Colonic mucosa (tissue), 4 donors: ENCODE measurements around the gene TTYH2. TPM values are rescaled to one million over a fixed set of nuclear protein-coding genes. Genes with fewer than 3 reads are reported as not detected.

Experiments
- DNase-seq: peaks from one replicate; pipeline ENCODE4 v3.0.0-alpha.2; 2020
- H3K27ac ChIP-seq: fragments of 200-600 bp; one replicate; pipeline ENCODE4 v1.8.0; 2021
- H3K27me3 ChIP-seq: fragments of 200-600 bp; one replicate; pipeline ENCODE4 v1.8.0; 2021
- H3K36me3 ChIP-seq: fragments of 200-600 bp; one replicate; pipeline ENCODE4 v1.8.0; 2021
- H3K4me1 ChIP-seq: fragments of 200-600 bp; one replicate; pipeline ENCODE4 v1.8.0; 2021; ENCODE audit warnings: mild to moderate bottlenecking
- H3K4me3 ChIP-seq: fragments of 200-600 bp; one replicate; pipeline ENCODE4 v1.8.0; 2021
- H3K9ac ChIP-seq, 2 donors: one replicate each; pipeline ENCODE4 v1.7.0; 2013; ENCODE audit warnings: control low read depth in 2 of 2, low read depth in 2 of 2, low read length in 2 of 2
- H3K9me3 ChIP-seq: fragments of 200-600 bp; one replicate; pipeline ENCODE4 v1.8.0; 2021
- intact Hi-C: fragments of 100-400 bp; cut with DNase I; formaldehyde crosslinking; loops from one replicate; pipeline ENCODE4 v1.14.1; 2022
- total RNA-seq, 2 donors: library from RNA; stranded (reverse); fragmentation: NEBNext Ultra II Directional in 1 of 2; extraction: Animal tissue kit (Norgen Biotek cat#: 25700) in 1 of 2; gene quantifications; one replicate each; pipeline ENCODE4 v1.2.1, GENCODE V29; 2021
- TF ChIP-seq, protein P1 (sequence below): fragments of 200-600 bp; IDR thresholded peaks from one replicate; pipeline ENCODE4 v1.8.0; 2022; ENCODE audit warnings: antibody characterized with exemption, mild to moderate bottlenecking
- donor health status: healthy.
- donor health status: DM: no; HTN: no; CAD: no.
- donor health status: DM: no; HTN: no; CAD: no.

The TTYH2 gene
- total RNA-seq, 2 donors from 2014 or later: 0.86 to 2.9 TPM

DNA sequence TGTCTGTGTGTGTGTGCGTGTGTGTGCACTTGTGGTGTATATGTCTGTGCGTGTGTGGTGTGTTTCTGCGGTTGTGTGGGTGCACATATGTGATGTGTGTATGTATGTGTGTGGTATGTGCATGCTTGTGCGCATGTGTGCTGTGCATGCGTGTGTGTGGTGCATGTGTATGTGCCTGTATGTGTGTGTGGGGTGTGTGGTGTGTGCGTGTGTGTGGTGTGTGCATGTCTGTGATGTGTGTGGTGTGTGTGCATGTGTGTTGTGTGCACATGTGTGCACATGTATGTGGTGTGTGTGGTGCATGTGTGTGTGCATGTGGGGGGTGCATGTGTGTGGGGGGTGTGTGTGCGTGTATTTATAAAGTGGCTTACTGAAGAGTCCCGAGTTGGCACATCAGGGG, 37.7 kb downstream of the TTYH2 start:
- no peak for DNase-seq
- no peaks in the 10 kb centered on the region for H3K4me1 ChIP-seq
- no peak overlapping the region for H3K27ac ChIP-seq
- no peak overlapping the region for H3K4me3 ChIP-seq
- no peak overlapping the region for H3K9ac ChIP-seq
- TF ChIP-seq, protein P1, sequence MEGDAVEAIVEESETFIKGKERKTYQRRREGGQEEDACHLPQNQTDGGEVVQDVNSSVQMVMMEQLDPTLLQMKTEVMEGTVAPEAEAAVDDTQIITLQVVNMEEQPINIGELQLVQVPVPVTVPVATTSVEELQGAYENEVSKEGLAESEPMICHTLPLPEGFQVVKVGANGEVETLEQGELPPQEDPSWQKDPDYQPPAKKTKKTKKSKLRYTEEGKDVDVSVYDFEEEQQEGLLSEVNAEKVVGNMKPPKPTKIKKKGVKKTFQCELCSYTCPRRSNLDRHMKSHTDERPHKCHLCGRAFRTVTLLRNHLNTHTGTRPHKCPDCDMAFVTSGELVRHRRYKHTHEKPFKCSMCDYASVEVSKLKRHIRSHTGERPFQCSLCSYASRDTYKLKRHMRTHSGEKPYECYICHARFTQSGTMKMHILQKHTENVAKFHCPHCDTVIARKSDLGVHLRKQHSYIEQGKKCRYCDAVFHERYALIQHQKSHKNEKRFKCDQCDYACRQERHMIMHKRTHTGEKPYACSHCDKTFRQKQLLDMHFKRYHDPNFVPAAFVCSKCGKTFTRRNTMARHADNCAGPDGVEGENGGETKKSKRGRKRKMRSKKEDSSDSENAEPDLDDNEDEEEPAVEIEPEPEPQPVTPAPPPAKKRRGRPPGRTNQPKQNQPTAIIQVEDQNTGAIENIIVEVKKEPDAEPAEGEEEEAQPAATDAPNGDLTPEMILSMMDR: no peak
- H3K9me3 ChIP-seq: no peaks in the 10 kb centered on the region
- no peaks in the 10 kb centered on the region for H3K36me3 ChIP-seq
- no peaks in the 10 kb centered on the region for H3K27me3 ChIP-seq
- intact Hi-C loops: no loop called here

DNA sequence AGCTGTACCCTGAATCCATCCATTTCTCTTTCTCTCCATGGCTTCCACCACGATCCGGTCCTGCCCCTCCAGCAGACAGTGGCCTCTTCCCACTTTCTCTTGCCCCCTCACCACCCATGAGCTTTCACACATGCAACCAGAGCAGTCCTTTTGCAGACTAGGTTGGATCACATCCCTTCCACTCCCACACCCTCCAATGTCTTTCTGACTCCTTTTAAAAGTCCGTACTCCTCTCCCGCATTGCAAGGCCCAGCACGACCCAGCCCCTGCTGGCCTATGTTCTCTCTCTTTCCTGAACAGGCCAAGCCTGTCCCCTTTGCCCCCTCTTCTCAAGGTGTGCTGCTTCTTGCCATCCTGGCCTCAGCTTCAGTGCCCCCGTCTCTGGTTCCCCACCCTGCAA, 38.2 kb downstream of the TTYH2 start:
- no peaks in the 10 kb centered on the region for H3K36me3 ChIP-seq
- H3K9ac ChIP-seq: no peak overlapping the region
- no peak overlapping the region for H3K4me3 ChIP-seq
- TF ChIP-seq, protein P1: no peak
- no peak for DNase-seq
- H3K4me1 ChIP-seq: no peaks in the 10 kb centered on the region
- H3K9me3 ChIP-seq: no peaks in the 10 kb centered on the region
- no peaks in the 10 kb centered on the region for H3K27me3 ChIP-seq
- intact Hi-C loops: no loop called here
- no peak overlapping the region for H3K27ac ChIP-seq

DNA sequence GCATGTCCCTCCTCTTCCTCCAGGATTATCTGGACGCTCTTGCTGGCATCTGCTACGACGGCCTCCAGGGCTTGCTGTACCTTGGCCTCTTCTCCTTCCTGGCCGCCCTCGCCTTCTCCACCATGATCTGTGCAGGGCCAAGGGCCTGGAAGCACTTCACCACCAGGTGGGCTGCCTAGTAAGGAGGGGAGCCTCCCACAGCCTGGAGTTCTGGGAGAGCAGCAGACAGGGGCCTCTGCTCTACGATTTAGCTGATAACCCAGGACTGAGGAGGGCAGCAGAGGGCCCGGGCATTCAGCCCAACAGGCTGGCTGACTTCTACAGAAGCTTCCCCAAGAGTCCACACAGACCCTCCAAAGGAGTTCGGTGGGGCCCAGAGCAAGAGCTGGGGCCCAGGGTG, 38.8 kb downstream of the TTYH2 start:
- intact Hi-C loops: no loop called here
- DNase-seq: no peak
- H3K36me3 ChIP-seq: no peaks in the 10 kb centered on the region
- H3K9ac ChIP-seq: no peak overlapping the region
- TF ChIP-seq, protein P1: no peak
- H3K27ac ChIP-seq: no peak overlapping the region
- H3K4me3 ChIP-seq: no peak overlapping the region
- H3K9me3 ChIP-seq: no peaks in the 10 kb centered on the region
- no peaks in the 10 kb centered on the region for H3K4me1 ChIP-seq
- H3K27me3 ChIP-seq: no peaks in the 10 kb centered on the region

DNA sequence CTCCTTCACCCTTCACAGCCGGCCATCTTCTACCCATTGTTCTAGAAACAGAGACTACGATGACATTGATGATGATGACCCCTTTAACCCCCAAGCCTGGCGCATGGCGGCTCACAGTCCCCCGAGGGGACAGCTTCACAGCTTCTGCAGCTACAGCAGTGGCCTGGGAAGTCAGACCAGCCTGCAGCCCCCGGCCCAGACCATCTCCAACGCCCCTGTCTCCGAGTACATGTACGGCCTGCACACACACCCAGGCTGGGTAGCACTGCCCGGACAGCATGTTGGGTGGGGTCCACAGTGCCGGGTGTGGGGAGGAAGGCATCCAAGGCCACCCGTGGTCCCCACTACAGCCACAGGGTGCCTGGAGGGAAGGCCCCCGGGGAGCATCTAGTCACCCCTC, 39.7 kb downstream of the TTYH2 start:
- DNase-seq: no peak
- intact Hi-C loops: no loop called here
- no peaks in the 10 kb centered on the region for H3K36me3 ChIP-seq

DNA sequence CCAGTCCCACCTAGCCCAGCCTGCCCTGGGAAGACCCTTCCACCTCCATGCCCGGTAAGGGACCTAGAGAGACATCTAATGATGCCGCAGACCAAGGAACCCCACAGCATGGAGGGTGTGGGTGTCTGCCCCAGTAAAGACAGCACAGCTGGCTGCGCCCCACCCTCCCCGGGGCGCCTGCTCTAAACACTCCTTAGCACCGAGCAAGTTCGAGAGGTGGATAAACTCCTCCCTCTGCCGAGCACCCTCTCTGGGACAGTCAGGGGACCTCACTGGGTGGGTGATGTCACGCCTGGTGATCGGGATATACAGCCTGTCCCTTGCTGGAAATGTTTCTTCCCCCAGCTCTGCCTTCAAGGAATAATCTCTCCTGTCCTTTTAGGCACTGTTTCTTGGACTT, 43.9 kb downstream of the TTYH2 start:
- Histone ChIP-seq H3K27ac (no peak overlapping the region), H3K9ac (no peak overlapping the region), H3K9me3 (no peaks in the 10 kb centered on the region), H3K36me3 (no peaks in the 10 kb centered on the region), H3K4me1 (no peaks in the 10 kb centered on the region), H3K27me3 (no peaks in the 10 kb centered on the region), H3K4me3 (no peak overlapping the region)
- intact Hi-C loops: no loop called here
- no peak for DNase-seq
- TF ChIP-seq, protein P1: no peak

More for the DNA sequence above, 39.7 kb downstream of the TTYH2 start:
- no peak overlapping the region for H3K27ac ChIP-seq
- H3K9me3 ChIP-seq: no peaks in the 10 kb centered on the region
- H3K27me3 ChIP-seq: no peaks in the 10 kb centered on the region
- H3K9ac ChIP-seq: no peak overlapping the region
- no peak overlapping the region for H3K4me3 ChIP-seq
- no peaks in the 10 kb centered on the region for H3K4me1 ChIP-seq
- TF ChIP-seq, protein P1: no peak
